Measurements from ENCODE around the gene VSTM2L. TPM values are rescaled to one million over a fixed set of nuclear protein-coding genes. Genes with fewer than 3 reads are reported as not detected.

The VSTM2L gene
- polyA plus RNA-seq, 1 donor from 2014 or later: 22.1 TPM

- Histone ChIP-seq H3K4me3 (ENCODE audit: low read length) (no peak overlapping the region), H3F3A (ENCODE audit: insufficient read depth, low read length, poor library complexity, severe bottlenecking) (no peaks in the 10 kb centered on the region), H3K9me2 (ENCODE audit: insufficient read depth, low read length) (no peaks in the 10 kb centered on the region), H3K27ac (ENCODE audit: low read length) (peak overlapping the region; percentile 48), H3K79me2 (replicated peaks; ENCODE audit: insufficient read depth, low read length) (no peaks in the 10 kb centered on the region), H3K9me3 (ENCODE audit: low read length) (no peaks in the 10 kb centered on the region), H3K36me3 (ENCODE audit: insufficient read depth, low read length) (no peaks in the 10 kb centered on the region), H3K27me3 (ENCODE audit: insufficient read depth, low read depth, low read length) (no peaks in the 10 kb centered on the region), H3K4me2 (ENCODE audit: low read length) (no peak overlapping the region), H2AFZ (ENCODE audit: low read depth, low read length) (no peak overlapping the region), H4K20me1 (ENCODE audit: insufficient read depth) (no peaks in the 10 kb centered on the region), H3K9ac (ENCODE audit: low read length) (peak overlapping the region; percentile 13)
- TF ChIP-seq EP300 (conservative IDR thresholded peaks at IDR 0.05; ENCODE audit: poor library complexity, severe bottlenecking) (peak; percentile 45), MXI1 (conservative IDR thresholded peaks at IDR 0.05; ENCODE audit: poor library complexity, severe bottlenecking) (no peak), CTCF (IDR thresholded peaks at IDR 0.05; ENCODE audit: poor library complexity, severe bottlenecking) (no peak), EZH2 (IDR thresholded peaks at IDR 0.05; ENCODE audit: borderline replicate concordance, insufficient read depth, low read length, poor library complexity, severe bottlenecking) (no peak), TAF1 (IDR thresholded peaks at IDR 0.05; ENCODE audit: low read depth) (no peak), SMC3 (conservative IDR thresholded peaks at IDR 0.05; ENCODE audit: poor library complexity) (no peak), POLR2AphosphoS5 (IDR thresholded peaks at IDR 0.05) (no peak), RAD21 (conservative IDR thresholded peaks at IDR 0.05) (no peak)
Measured at GRCh38 chr20:37990571-37991151, 87.7 kb downstream of the VSTM2L start.

GRCh38 chr20:37991157-37991866 is 88.4 kb downstream of the VSTM2L start:
- Histone ChIP-seq H3K9ac (ENCODE audit: low read length) (peak overlapping the region; percentile 13), H3K27me3 (ENCODE audit: insufficient read depth, low read depth, low read length) (no peaks in the 10 kb centered on the region), H3K9me2 (ENCODE audit: insufficient read depth, low read length) (no peaks in the 10 kb centered on the region), H3F3A (ENCODE audit: insufficient read depth, low read length, poor library complexity, severe bottlenecking) (no peaks in the 10 kb centered on the region), H3K9me3 (ENCODE audit: low read length) (no peaks in the 10 kb centered on the region), H4K20me1 (ENCODE audit: insufficient read depth) (no peaks in the 10 kb centered on the region), H3K4me3 (ENCODE audit: low read length) (no peak overlapping the region), H3K36me3 (ENCODE audit: insufficient read depth, low read length) (no peaks in the 10 kb centered on the region), H3K79me2 (replicated peaks; ENCODE audit: insufficient read depth, low read length) (no peaks in the 10 kb centered on the region), H2AFZ (ENCODE audit: low read depth, low read length) (no peak overlapping the region), H3K27ac (ENCODE audit: low read length) (peak overlapping the region; percentile 48), H3K4me2 (ENCODE audit: low read length) (no peak overlapping the region)
- TF ChIP-seq RAD21 (conservative IDR thresholded peaks at IDR 0.05) (no peak), TAF1 (IDR thresholded peaks at IDR 0.05; ENCODE audit: low read depth) (no peak), MXI1 (conservative IDR thresholded peaks at IDR 0.05; ENCODE audit: poor library complexity, severe bottlenecking) (no peak), CTCF (IDR thresholded peaks at IDR 0.05; ENCODE audit: poor library complexity, severe bottlenecking) (no peak), EP300 (conservative IDR thresholded peaks at IDR 0.05; ENCODE audit: poor library complexity, severe bottlenecking) (no peak), SMC3 (conservative IDR thresholded peaks at IDR 0.05; ENCODE audit: poor library complexity) (no peak), POLR2AphosphoS5 (IDR thresholded peaks at IDR 0.05) (no peak), REST (IDR thresholded peaks at IDR 0.05; ENCODE audit: borderline replicate concordance) (no peak), EZH2 (IDR thresholded peaks at IDR 0.05; ENCODE audit: borderline replicate concordance, insufficient read depth, low read length, poor library complexity, severe bottlenecking) (no peak)
